ENCODE results near the gene ZNF213. TPM values are rescaled to one million over a fixed set of nuclear protein-coding genes. Genes with fewer than 3 reads are reported as not detected.
A peak's percentile ranks its signal among the peaks of the same experiment; 100 is the strongest.

ZNF213 gene
- total RNA-seq, 1 donor from 2014 or later: 7.6 TPM

- intact Hi-C loops (cut with DNase I): no loop called here
- no peak for DNase-seq (ENCODE audit: extremely low spot score in 2 of 2)
- no peak for TF ChIP-seq POLR2A (IDR thresholded peaks at IDR 0.05)
- no peak for TF ChIP-seq POLR2AphosphoS5 (IDR thresholded peaks at IDR 0.05; ENCODE audit: insufficient read depth in 1 of 2, low read depth in 1 of 2)
- no peak for TF ChIP-seq CTCF (IDR thresholded peaks at IDR 0.05)
- peaks cover 51% of the 10 kb centered on the region for H3K4me1 ChIP-seq
- no peaks in the 10 kb centered on the region for H3K36me3 ChIP-seq
- H3K4me3 ChIP-seq: no peak overlapping the region
- H3K9me3 ChIP-seq: no peaks in the 10 kb centered on the region
- H3K27me3 ChIP-seq: no peaks in the 10 kb centered on the region
- no peak overlapping the region for H3K27ac ChIP-seq
Measured at GRCh38 chr16:3131755-3132377, 3.0 kb upstream of the ZNF213 start.

- peaks cover 34% of the 10 kb centered on the region for H3K4me1 ChIP-seq
- TF ChIP-seq POLR2A (IDR thresholded peaks at IDR 0.05) (no peak), POLR2AphosphoS5 (IDR thresholded peaks at IDR 0.05; ENCODE audit: insufficient read depth in 1 of 2, low read depth in 1 of 2) (no peak), CTCF (IDR thresholded peaks at IDR 0.05) (no peak)
- intact Hi-C loops (cut with DNase I): no loop called here
Measured at GRCh38 chr16:3133844-3134243, 985 bp upstream of the ZNF213 start.

GRCh38 chr16:3135126-3135715, 392 bp downstream of the ZNF213 start:
- Histone ChIP-seq H3K27me3 (no peaks in the 10 kb centered on the region), H3K4me3 (peak overlapping the region; percentile 78 to 82), H3K27ac (peak overlapping the region; percentile 87), H3K4me1 (peaks cover 24% of the 10 kb centered on the region), H3K9me3 (no peaks in the 10 kb centered on the region), H3K36me3 (no peaks in the 10 kb centered on the region)
- no peak for DNase-seq (ENCODE audit: extremely low spot score in 2 of 2)
- TF ChIP-seq POLR2A (IDR thresholded peaks at IDR 0.05) (no peak), CTCF (IDR thresholded peaks at IDR 0.05) (peak in 1 of 3 experiments; percentile 3)
- intact Hi-C loops (cut with DNase I): no loop called here

More at GRCh38 chr16:3133844-3134243, 985 bp upstream of the ZNF213 start:
- no peaks in the 10 kb centered on the region for H3K27me3 ChIP-seq
- H3K4me3 ChIP-seq: peak overlapping the region; percentile 78 to 82
- peak overlapping the region; percentile 87 for H3K27ac ChIP-seq
- H3K36me3 ChIP-seq: no peaks in the 10 kb centered on the region
- H3K9me3 ChIP-seq: no peaks in the 10 kb centered on the region
- no peak for DNase-seq (ENCODE audit: extremely low spot score in 2 of 2)

- Histone ChIP-seq H3K27me3 (no peaks in the 10 kb centered on the region), H3K4me1 (peaks cover 24% of the 10 kb centered on the region), H3K4me3 (no peak overlapping the region), H3K27ac (no peak overlapping the region), H3K36me3 (peaks cover 0 to 10% of the 10 kb centered on the region in 2 donors), H3K9me3 (no peaks in the 10 kb centered on the region)
- no peak for DNase-seq (ENCODE audit: extremely low spot score in 2 of 2)
- intact Hi-C loops (cut with DNase I): no loop called here
- TF ChIP-seq CTCF (IDR thresholded peaks at IDR 0.05): no peak
- no peak for TF ChIP-seq POLR2A (IDR thresholded peaks at IDR 0.05)
- no peak for TF ChIP-seq POLR2AphosphoS5 (IDR thresholded peaks at IDR 0.05; ENCODE audit: insufficient read depth in 1 of 2, low read depth in 1 of 2)
Measured at GRCh38 chr16:3137267-3137666, 2.4 kb downstream of the ZNF213 start.

- intact Hi-C loops (cut with DNase I): no loop called here
- no peak for DNase-seq (ENCODE audit: extremely low spot score in 2 of 2)
- peaks cover 0 to 13% of the 10 kb centered on the region in 2 donors for H3K36me3 ChIP-seq
Measured at GRCh38 chr16:3138342-3138741, 3.5 kb downstream of the ZNF213 start.

More at GRCh38 chr16:3138342-3138741, 3.5 kb downstream of the ZNF213 start:
- no peaks in the 10 kb centered on the region for H3K27me3 ChIP-seq
- H3K27ac ChIP-seq: no peak overlapping the region
- H3K4me3 ChIP-seq: no peak overlapping the region
- TF ChIP-seq CTCF (IDR thresholded peaks at IDR 0.05) (no peak), POLR2AphosphoS5 (IDR thresholded peaks at IDR 0.05; ENCODE audit: insufficient read depth in 1 of 2, low read depth in 1 of 2) (no peak), POLR2A (IDR thresholded peaks at IDR 0.05) (no peak)
- no peaks in the 10 kb centered on the region for H3K9me3 ChIP-seq
- peaks cover 20% of the 10 kb centered on the region for H3K4me1 ChIP-seq
